GM18858 (cell line): ENCODE data around the gene C19orf47.
"Not testable (repeated sequence)": the region's sequence is repeated elsewhere in the genome, so short reads cannot be mapped to it uniquely, and the experiment has no call there.

ENCODE experiments used
- ATAC-seq: cut with Tn5 transposase; IDR thresholded peaks from one replicate; pipeline ENCODE4 v1.9.1; 2021; ENCODE audit not compliant: unreplicated experiment

C19orf47 gene

GRCh38 chr19:40377876-40378385, 29.7 kb upstream of the C19orf47 start:
- no peak for ATAC-seq

- no peak for ATAC-seq
Observed at GRCh38 chr19:40376286-40376862, 28.2 kb upstream of the C19orf47 start.

GRCh38 chr19:40374084-40374483, 25.9 kb upstream of the C19orf47 start:
- ATAC-seq: no peak

GRCh38 chr19:40371802-40372122, 23.6 kb upstream of the C19orf47 start:
- no peak for ATAC-seq

GRCh38 chr19:40370997-40371801, 23.0 kb upstream of the C19orf47 start:
- no peak for ATAC-seq

GRCh38 chr19:40370253-40370652, 22.1 kb upstream of the C19orf47 start:
- not testable (repeated sequence) for ATAC-seq

GRCh38 chr19:40369797-40370196, 21.6 kb upstream of the C19orf47 start:
- no peak for ATAC-seq

- no peak for ATAC-seq
Observed at GRCh38 chr19:40367577-40368434, 19.6 kb upstream of the C19orf47 start.

- ATAC-seq: no peak
Observed at GRCh38 chr19:40366697-40367561, 18.7 kb upstream of the C19orf47 start.

GRCh38 chr19:40365613-40366401, 17.6 kb upstream of the C19orf47 start:
- no peak for ATAC-seq

GRCh38 chr19:40365010-40365409, 16.8 kb upstream of the C19orf47 start:
- ATAC-seq: no peak

GRCh38 chr19:40363069-40363468, 14.9 kb upstream of the C19orf47 start:
- no peak for ATAC-seq

GRCh38 chr19:40362160-40362559, 14.0 kb upstream of the C19orf47 start:
- ATAC-seq: no peak

GRCh38 chr19:40360708-40361241, 12.6 kb upstream of the C19orf47 start:
- no peak for ATAC-seq

GRCh38 chr19:40360020-40360707, 12.0 kb upstream of the C19orf47 start:
- ATAC-seq: no peak

- ATAC-seq: no peak
Observed at GRCh38 chr19:40358773-40359172, 10.6 kb upstream of the C19orf47 start.

- ATAC-seq: no peak
Observed at GRCh38 chr19:40357640-40358039, 9.4 kb upstream of the C19orf47 start.

GRCh38 chr19:40356681-40357595, 8.7 kb upstream of the C19orf47 start:
- ATAC-seq: no peak
